Choroid plexus epithelial cell (primary cell): ENCODE data around the gene CDC42BPB.

ENCODE experiments used
- DNase-seq: peaks from one replicate; pipeline ENCODE4 v3.0.0-alpha.2; 2010; ENCODE audit warnings: low read depth
- H3K4me3 ChIP-seq: 2 replicates; pipeline ENCODE4 v1.5.1; 2011; ENCODE audit warnings: low read depth, mild to moderate bottlenecking, control low read depth, low read length, moderate library complexity
- TF ChIP-seq, protein P1 (sequence below): conservative IDR thresholded peaks from 2 replicates; pipeline ENCODE4 v1.5.1; 2011; ENCODE audit warnings: low read depth, mild to moderate bottlenecking, control low read depth, inconsistent platforms, low read length, moderate library complexity

CDC42BPB gene

GRCh38 chr14:102917469-102918211, 139.7 kb downstream of the CDC42BPB start:
- TF ChIP-seq, protein P1, sequence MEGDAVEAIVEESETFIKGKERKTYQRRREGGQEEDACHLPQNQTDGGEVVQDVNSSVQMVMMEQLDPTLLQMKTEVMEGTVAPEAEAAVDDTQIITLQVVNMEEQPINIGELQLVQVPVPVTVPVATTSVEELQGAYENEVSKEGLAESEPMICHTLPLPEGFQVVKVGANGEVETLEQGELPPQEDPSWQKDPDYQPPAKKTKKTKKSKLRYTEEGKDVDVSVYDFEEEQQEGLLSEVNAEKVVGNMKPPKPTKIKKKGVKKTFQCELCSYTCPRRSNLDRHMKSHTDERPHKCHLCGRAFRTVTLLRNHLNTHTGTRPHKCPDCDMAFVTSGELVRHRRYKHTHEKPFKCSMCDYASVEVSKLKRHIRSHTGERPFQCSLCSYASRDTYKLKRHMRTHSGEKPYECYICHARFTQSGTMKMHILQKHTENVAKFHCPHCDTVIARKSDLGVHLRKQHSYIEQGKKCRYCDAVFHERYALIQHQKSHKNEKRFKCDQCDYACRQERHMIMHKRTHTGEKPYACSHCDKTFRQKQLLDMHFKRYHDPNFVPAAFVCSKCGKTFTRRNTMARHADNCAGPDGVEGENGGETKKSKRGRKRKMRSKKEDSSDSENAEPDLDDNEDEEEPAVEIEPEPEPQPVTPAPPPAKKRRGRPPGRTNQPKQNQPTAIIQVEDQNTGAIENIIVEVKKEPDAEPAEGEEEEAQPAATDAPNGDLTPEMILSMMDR = peak; percentile 82
- H3K4me3 ChIP-seq = no peak overlapping the region
- peak; percentile 59 for DNase-seq

DNA sequence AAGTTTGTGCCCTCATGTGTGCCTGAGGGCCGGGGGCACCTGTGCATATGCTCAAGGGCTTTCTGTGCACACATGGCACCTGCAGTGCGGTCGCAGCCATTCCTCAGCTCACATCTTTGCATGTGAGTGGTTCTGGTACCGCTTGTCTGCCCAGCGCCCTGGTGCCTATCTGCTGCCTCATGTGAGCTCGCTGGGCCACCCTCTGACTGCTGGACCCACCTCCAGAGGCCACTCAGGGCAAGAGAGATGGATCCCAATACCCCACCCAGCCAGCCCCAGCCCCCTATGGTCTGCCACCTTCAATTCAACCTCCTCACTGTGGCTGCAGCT, 140.3 kb downstream of the CDC42BPB start:
- no peak overlapping the region for H3K4me3 ChIP-seq
- no peak for DNase-seq
- TF ChIP-seq, protein P1 = no peak

DNA sequence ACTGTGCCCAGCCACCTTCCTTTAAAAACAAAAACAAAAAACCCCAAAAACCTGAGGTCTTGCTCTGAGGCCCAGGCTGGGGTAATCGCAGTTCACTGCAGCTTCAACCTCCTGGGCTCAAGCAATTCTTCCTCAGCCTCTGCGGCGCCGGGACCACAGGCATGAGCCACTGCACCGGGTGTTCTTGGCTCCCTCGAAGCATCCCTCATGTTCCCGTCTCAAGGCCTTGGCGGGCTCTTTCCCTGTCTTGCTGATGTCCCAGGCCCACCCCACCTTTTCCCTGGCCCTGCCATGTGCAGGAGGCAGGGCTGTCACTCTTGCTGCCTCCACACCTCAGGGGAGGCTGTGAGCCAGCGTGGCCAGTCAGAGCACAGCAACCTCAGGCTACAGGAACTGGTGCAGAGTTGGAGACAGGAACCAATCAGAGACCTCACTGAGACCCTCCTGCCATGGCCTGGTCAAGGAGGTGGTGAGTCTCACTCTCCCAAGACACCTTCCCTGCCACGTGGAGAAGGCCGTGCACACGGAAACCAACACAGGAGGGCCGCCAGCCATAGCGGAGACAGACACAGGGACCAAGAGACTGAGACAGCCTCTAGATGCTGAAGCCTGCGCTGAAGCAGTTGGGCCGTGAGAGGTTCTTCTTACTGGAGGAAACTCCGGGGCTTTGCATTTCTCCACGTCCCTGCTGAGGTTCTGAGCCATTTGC, 140.8 kb downstream of the CDC42BPB start:
- TF ChIP-seq, protein P1 = no peak
- no peak for DNase-seq
- H3K4me3 ChIP-seq = no peak overlapping the region

DNA sequence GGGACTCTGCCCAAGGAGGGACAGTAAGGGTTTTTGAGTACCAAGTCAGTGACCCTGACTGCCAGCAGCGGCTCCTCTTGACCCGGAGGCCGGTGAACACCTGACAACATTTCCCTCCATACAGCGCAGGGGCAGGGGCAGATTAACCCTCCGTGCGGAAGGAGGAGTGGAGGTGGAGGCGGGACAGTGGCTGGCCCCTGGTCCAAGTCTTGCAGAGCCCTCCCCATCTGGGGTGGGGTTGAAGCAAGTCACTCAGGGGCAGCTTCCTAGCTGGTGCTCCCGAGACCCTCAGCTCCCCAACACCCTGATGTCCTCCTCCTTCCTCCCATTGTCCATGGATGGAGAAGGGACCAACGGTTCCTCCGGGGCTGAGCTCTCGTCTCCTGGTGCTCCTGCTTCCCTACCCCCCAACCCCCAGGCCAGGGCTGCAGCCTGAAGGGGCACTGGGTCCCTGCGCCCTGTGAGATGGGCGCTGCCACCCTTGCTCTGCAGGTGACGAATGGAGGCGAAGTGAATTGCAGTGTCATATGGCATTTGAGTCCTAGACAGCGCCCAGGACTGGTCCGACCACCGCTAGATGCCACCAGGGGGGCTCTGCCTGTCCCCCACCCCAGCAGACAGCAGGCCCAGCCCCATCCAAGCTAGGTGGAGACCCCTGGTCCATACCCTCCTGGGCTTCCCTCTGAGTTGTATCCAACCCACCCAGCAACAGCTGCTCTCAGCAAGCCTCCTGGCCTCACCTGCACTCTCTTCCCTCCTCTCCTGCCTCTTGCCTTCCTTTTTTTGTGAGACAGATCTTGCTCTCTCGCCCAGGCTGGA, 141.8 kb downstream of the CDC42BPB start:
- DNase-seq = no peak
- no peak overlapping the region for H3K4me3 ChIP-seq
- TF ChIP-seq, protein P1 = no peak

- H3K4me3 ChIP-seq = no peak overlapping the region
- no peak for DNase-seq
- TF ChIP-seq, protein P1 = no peak
Measured at GRCh38 chr14:102914474-102915291, 142.7 kb downstream of the CDC42BPB start.

- no peak overlapping the region for H3K4me3 ChIP-seq
- TF ChIP-seq, protein P1 = peak; percentile 22
- no peak for DNase-seq
Measured at GRCh38 chr14:102913341-102914211, 143.8 kb downstream of the CDC42BPB start.
